ENCODE results near the gene MOCS2. TPM values are rescaled to one million over a fixed set of nuclear protein-coding genes. Genes with fewer than 3 reads are reported as not detected.

Gene MOCS2
- 41.3 and 47.2 TPM in 2 replicates for total RNA-seq

GRCh38 chr5:53109443-53110127 is at the start of gene MOCS2:
MOCS2 (minus strand) TSS chr5:53109757; CDS start chr5:53107174, 2,583 bp downstream.

Other genes starting within 250 kb of the MOCS2 start
- 4.8 and 5.5 TPM in 2 replicates for gene ITGA2, start 120.4 kb downstream of the MOCS2 start, total RNA-seq